HUES64 (cell line): ENCODE results near the gene MESP2.

Source experiments
- H3K27ac ChIP-seq: 2 replicates; pipeline ENCODE4 v1.7.0; 2013; ENCODE audit warnings: low read depth, low read length, inconsistent platforms
- H3K27me3 ChIP-seq: 2 replicates; pipeline ENCODE4 v1.6.1; 2013; ENCODE audit warnings: mild to moderate bottlenecking, low read length; ENCODE audit not compliant: insufficient read depth
- H3K36me3 ChIP-seq: 2 replicates; pipeline ENCODE4 v1.6.1; 2013; ENCODE audit warnings: mild to moderate bottlenecking, low read length; ENCODE audit not compliant: insufficient read depth
- H3K4me1 ChIP-seq: 2 replicates; pipeline ENCODE4 v1.6.1; 2013; ENCODE audit warnings: mild to moderate bottlenecking, low read length, moderate library complexity; ENCODE audit not compliant: insufficient read depth
- H3K4me3 ChIP-seq: 2 replicates; pipeline ENCODE4 v1.5.1; 2013; ENCODE audit warnings: mild to moderate bottlenecking, low read length, moderate library complexity
- H3K9ac ChIP-seq: 2 replicates; pipeline ENCODE4 v1.6.1; 2013; ENCODE audit warnings: mild to moderate bottlenecking, low read depth, low read length
- H3K9me3 ChIP-seq: 2 replicates; pipeline ENCODE4 v1.6.1; 2013; ENCODE audit warnings: low read depth, low read length; ENCODE audit not compliant: insufficient read depth
- WGBS: fragments of 150-250, 120-280 bp; methylation state at CpG from one replicate; pipeline ENCODE4 v1.1.7; 2013; ENCODE audit warnings: missing lambda C conversion rate; 5-methylcytosine and 5-hydroxymethylcytosine counted together

Gene MESP2

GRCh38 chr15:89747708-89748682 lies 28.1 kb upstream of the MESP2 start:
- peaks cover 4% of the 10 kb centered on the region for H3K4me1 ChIP-seq
- H3K27ac ChIP-seq = no peak overlapping the region
- no peak overlapping the region for H3K9ac ChIP-seq
- peak overlapping the region; percentile 38 for H3K4me3 ChIP-seq
- H3K27me3 ChIP-seq = peaks cover 94% of the 10 kb centered on the region
- H3K36me3 ChIP-seq = no peaks in the 10 kb centered on the region
- H3K9me3 ChIP-seq = no peaks in the 10 kb centered on the region
- 2% methylated on average over 27 of the region's 28 CpGs for WGBS

GRCh38 chr15:89749054-89749453 lies 27.1 kb upstream of the MESP2 start:
- Histone ChIP-seq H3K27ac (no peak overlapping the region), H3K4me3 (no peak overlapping the region), H3K9ac (no peak overlapping the region), H3K36me3 (no peaks in the 10 kb centered on the region), H3K27me3 (peaks cover 98% of the 10 kb centered on the region), H3K9me3 (no peaks in the 10 kb centered on the region), H3K4me1 (peaks cover 4% of the 10 kb centered on the region)
- WGBS = 20% methylated on average over 6 of the region's 7 CpGs

- 38% methylated on average over 2 of the region's 4 CpGs for whole genome bisulfite sequencing
- no peaks in the 10 kb centered on the region for H3K36me3 ChIP-seq
- H3K27me3 ChIP-seq = peaks cover 94% of the 10 kb centered on the region
- H3K4me3 ChIP-seq = no peak overlapping the region; the same call in 1 of the 2 replicates
- H3K4me1 ChIP-seq = peaks cover 4% of the 10 kb centered on the region
- no peak overlapping the region for H3K27ac ChIP-seq
- H3K9ac ChIP-seq = no peak overlapping the region
- H3K9me3 ChIP-seq = no peaks in the 10 kb centered on the region
These were observed 26.6 kb upstream of the MESP2 start for GRCh38 chr15:89749526-89749925.

GRCh38 chr15:89749951-89750559 lies 26.1 kb upstream of the MESP2 start:
- no peaks in the 10 kb centered on the region for H3K9me3 ChIP-seq
- H3K27ac ChIP-seq = no peak overlapping the region
- 2% methylated on average over 41 of the region's 41 CpGs for WGBS
- peaks cover 4% of the 10 kb centered on the region for H3K4me1 ChIP-seq
- H3K27me3 ChIP-seq = peaks cover 93% of the 10 kb centered on the region
- H3K9ac ChIP-seq = no peak overlapping the region
- peak overlapping the region; percentile 58 for H3K4me3 ChIP-seq
- H3K36me3 ChIP-seq = no peaks in the 10 kb centered on the region

GRCh38 chr15:89750560-89751542 lies 25.3 kb upstream of the MESP2 start, which contains the start of gene MESP1:
MESP1 (minus strand) TSS chr15:89751249; CDS start chr15:89751231, 18 bp downstream.
- Histone ChIP-seq H3K9ac (0 out of 2 replicates have a peak within 1 kb of the TSS, but pooled peaks have one; percentile 24), H3K4me3 (peak within 1 kb of the TSS; percentile 58), H3K27me3 (peaks cover 85% of the 10 kb centered on the region), H3K9me3 (no peaks in the 10 kb centered on the region), H3K36me3 (no peaks in the 10 kb centered on the region), H3K27ac (no peak within 1 kb of the TSS), H3K4me1 (peaks cover 4% of the 10 kb centered on the region)
- 2% methylated on average over 114 of the region's 114 CpGs for WGBS

GRCh38 chr15:89751748-89752147 lies 24.4 kb upstream of the MESP2 start:
- no peak overlapping the region for H3K9ac ChIP-seq
- peaks cover 4% of the 10 kb centered on the region for H3K4me1 ChIP-seq
- no peak overlapping the region for H3K4me3 ChIP-seq
- H3K27ac ChIP-seq = no peak overlapping the region
- WGBS = 79% methylated on average over 5 of the region's 5 CpGs
- H3K27me3 ChIP-seq = peaks cover 76% of the 10 kb centered on the region
- no peaks in the 10 kb centered on the region for H3K9me3 ChIP-seq
- H3K36me3 ChIP-seq = no peaks in the 10 kb centered on the region

GRCh38 chr15:89753855-89754254 lies 22.3 kb upstream of the MESP2 start:
- no peaks in the 10 kb centered on the region; the same call in 1 of the 2 replicates for H3K4me1 ChIP-seq
- H3K27ac ChIP-seq = no peak overlapping the region
- 95% methylated on average over 6 of the region's 7 CpGs for WGBS

GRCh38 chr15:89754361-89755154 lies 21.6 kb upstream of the MESP2 start:
- H3K27me3 ChIP-seq = peaks cover 48% of the 10 kb centered on the region
- H3K4me3 ChIP-seq = no peak overlapping the region
- no peaks in the 10 kb centered on the region for H3K36me3 ChIP-seq
- H3K9me3 ChIP-seq = no peaks in the 10 kb centered on the region
- 91% methylated on average over 7 of the region's 8 CpGs for WGBS
- H3K27ac ChIP-seq = no peak overlapping the region
- H3K9ac ChIP-seq = no peak overlapping the region
- H3K4me1 ChIP-seq = no peaks in the 10 kb centered on the region; the same call in 1 of the 2 replicates

More at GRCh38 chr15:89753855-89754254, 22.3 kb upstream of the MESP2 start:
- peaks cover 55% of the 10 kb centered on the region for H3K27me3 ChIP-seq
- H3K36me3 ChIP-seq = no peaks in the 10 kb centered on the region
- no peak overlapping the region for H3K9ac ChIP-seq
- H3K9me3 ChIP-seq = no peaks in the 10 kb centered on the region
- H3K4me3 ChIP-seq = no peak overlapping the region

- Histone ChIP-seq H3K4me1 (no peaks in the 10 kb centered on the region; the same call in 1 of the 2 replicates), H3K9ac (no peak overlapping the region), H3K9me3 (no peaks in the 10 kb centered on the region), H3K36me3 (no peaks in the 10 kb centered on the region), H3K27ac (no peak overlapping the region), H3K4me3 (no peak overlapping the region), H3K27me3 (peaks cover 37% of the 10 kb centered on the region)
- 88% methylated on average over 4 of the region's 4 CpGs for WGBS
These were observed 20.4 kb upstream of the MESP2 start for GRCh38 chr15:89755701-89756100.

GRCh38 chr15:89756897-89757296 lies 19.2 kb upstream of the MESP2 start:
- no peaks in the 10 kb centered on the region for H3K36me3 ChIP-seq
- H3K27me3 ChIP-seq = peaks cover 25% of the 10 kb centered on the region
- no peaks in the 10 kb centered on the region; the same call in 1 of the 2 replicates for H3K4me1 ChIP-seq
- H3K9me3 ChIP-seq = no peaks in the 10 kb centered on the region
- 88% methylated on average over 7 of the region's 7 CpGs for WGBS
- no peak overlapping the region for H3K4me3 ChIP-seq
- H3K27ac ChIP-seq = no peak overlapping the region
- H3K9ac ChIP-seq = no peak overlapping the region
